ENCODE results near the gene EDN2. TPM values are rescaled to one million over a fixed set of nuclear protein-coding genes. Genes with fewer than 3 reads are reported as not detected.

EDN2 gene
- total and polyA plus RNA-seq, 7 donors = 0.57 to 4.8 (median 1.5) TPM; not detected in 3

GRCh38 chr1:41530411-41530810 is 45.9 kb upstream of the EDN2 start:
- peak; percentile 42 for DNase-seq

DNA sequence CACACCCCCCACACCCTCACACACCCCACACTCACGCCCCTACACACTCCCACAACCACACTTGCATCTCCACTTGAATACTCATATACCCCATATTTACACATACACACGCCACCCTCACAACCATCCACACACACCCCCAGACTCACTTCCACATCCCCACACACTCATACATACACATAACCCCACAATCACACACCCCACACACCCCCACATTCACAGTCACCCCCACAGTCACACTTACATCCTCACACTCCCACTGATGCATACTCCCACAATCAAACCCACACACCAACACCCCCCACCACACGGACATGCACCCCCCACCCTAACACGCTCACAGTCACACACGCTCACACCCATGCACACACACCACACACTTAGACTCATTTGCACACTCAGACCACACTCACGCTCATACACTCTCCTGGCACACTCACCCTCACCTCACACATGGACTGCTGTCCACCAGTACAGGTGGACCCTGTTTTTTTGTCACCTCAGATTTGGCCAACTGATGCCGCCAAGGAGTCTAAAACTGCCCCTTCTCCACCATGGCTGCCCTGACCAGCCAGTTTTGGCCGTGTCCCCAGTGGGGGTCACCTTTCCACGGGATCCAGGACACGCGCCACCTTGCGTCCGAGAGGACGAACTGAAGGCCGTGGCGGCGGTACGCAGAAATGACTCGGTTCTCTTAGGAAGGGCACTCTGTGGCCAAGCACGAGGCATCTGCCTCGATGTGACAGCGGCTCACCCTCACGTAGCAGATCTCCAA is 45.3 kb upstream of the EDN2 start:
- no peaks in the 10 kb centered on the region for H3K27me3 ChIP-seq
- no peak overlapping the region for H3K4me3 ChIP-seq
- H3K4me1 ChIP-seq = no peaks in the 10 kb centered on the region
- WGBS, 2 donors = 88 to 93% methylated on average over 23 of the region's 23 CpGs
- no peak for TF ChIP-seq POLR2AphosphoS5 (IDR thresholded peaks at IDR 0.05)
- no peak for TF ChIP-seq EP300 (IDR thresholded peaks at IDR 0.05)
- TF ChIP-seq, protein P1, sequence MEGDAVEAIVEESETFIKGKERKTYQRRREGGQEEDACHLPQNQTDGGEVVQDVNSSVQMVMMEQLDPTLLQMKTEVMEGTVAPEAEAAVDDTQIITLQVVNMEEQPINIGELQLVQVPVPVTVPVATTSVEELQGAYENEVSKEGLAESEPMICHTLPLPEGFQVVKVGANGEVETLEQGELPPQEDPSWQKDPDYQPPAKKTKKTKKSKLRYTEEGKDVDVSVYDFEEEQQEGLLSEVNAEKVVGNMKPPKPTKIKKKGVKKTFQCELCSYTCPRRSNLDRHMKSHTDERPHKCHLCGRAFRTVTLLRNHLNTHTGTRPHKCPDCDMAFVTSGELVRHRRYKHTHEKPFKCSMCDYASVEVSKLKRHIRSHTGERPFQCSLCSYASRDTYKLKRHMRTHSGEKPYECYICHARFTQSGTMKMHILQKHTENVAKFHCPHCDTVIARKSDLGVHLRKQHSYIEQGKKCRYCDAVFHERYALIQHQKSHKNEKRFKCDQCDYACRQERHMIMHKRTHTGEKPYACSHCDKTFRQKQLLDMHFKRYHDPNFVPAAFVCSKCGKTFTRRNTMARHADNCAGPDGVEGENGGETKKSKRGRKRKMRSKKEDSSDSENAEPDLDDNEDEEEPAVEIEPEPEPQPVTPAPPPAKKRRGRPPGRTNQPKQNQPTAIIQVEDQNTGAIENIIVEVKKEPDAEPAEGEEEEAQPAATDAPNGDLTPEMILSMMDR (IDR thresholded peaks at IDR 0.05) = no peak
- TF ChIP-seq POLR2A (IDR thresholded peaks at IDR 0.05) = no peak
- no peaks in the 10 kb centered on the region for H3K9me3 ChIP-seq
- no peaks in the 10 kb centered on the region for H3K36me3 ChIP-seq
- intact Hi-C loops (cut with DNase I) = no loop called here
- peak; percentile 28 for DNase-seq
- no peak overlapping the region for H3K27ac ChIP-seq

More at GRCh38 chr1:41530411-41530810, 45.9 kb upstream of the EDN2 start:
- Histone ChIP-seq H3K27me3 (no peaks in the 10 kb centered on the region), H3K4me1 (no peaks in the 10 kb centered on the region), H3K4me3 (no peak overlapping the region), H3K36me3 (no peaks in the 10 kb centered on the region), H3K9me3 (no peaks in the 10 kb centered on the region), H3K27ac (no peak overlapping the region)
- intact Hi-C loops (cut with DNase I) = no loop called here
- TF ChIP-seq, protein P1 (IDR thresholded peaks at IDR 0.05) = no peak
- no peak for TF ChIP-seq POLR2AphosphoS5 (IDR thresholded peaks at IDR 0.05)
- no peak for TF ChIP-seq EP300 (IDR thresholded peaks at IDR 0.05)
- no peak for TF ChIP-seq POLR2A (IDR thresholded peaks at IDR 0.05)
- whole genome bisulfite sequencing, 2 donors = 88 to 95% methylated on average over 5 of the region's 5 CpGs

DNA sequence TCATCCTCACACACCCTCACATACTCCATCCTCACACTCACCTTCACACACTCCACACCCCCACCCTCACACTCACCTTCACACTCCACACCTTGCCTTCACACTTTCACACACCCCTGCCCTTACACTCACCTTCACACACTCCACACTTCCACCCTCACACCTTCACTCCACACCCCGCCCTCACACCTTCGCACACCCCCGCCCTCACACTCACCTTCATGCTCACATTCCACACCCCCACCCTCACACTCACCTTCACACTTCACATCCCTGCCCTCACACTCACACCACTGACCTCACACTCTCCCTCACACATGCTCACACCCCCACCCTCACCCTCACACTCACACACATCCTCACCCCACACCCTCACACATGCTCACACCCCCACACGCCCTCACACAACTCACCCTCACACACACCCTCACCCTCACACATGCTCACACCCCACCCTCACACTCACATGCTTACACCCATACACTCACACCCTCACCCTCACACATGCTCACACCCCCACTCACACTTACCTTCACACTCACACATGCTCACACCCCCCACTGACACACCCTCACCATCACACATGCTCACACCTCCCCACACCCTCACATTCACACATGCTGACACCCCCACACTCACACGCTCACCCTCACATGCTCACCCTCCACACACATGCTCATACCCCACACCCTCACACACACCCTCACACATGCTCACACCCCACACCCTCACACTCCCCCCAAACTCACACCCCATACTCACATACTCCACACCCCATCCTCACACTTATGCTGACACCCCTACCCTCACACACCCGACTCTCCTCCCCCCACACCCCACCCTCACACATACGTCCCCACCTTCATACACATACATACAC is 44.5 kb upstream of the EDN2 start:
- peak; percentile 20 for DNase-seq
- TF ChIP-seq EP300 (IDR thresholded peaks at IDR 0.05) = no peak
- no peak for TF ChIP-seq POLR2A (IDR thresholded peaks at IDR 0.05)
- no peak for TF ChIP-seq POLR2AphosphoS5 (IDR thresholded peaks at IDR 0.05)
- TF ChIP-seq, protein P1 (IDR thresholded peaks at IDR 0.05) = no peak
- 62 to 77% methylated on average over 7 of the region's 7 CpGs for WGBS, 2 donors
- no peaks in the 10 kb centered on the region for H3K36me3 ChIP-seq
- H3K27me3 ChIP-seq = no peaks in the 10 kb centered on the region
- no peak overlapping the region for H3K4me3 ChIP-seq
- no peak overlapping the region for H3K27ac ChIP-seq
- H3K4me1 ChIP-seq = no peaks in the 10 kb centered on the region
- intact Hi-C loops (cut with DNase I) = no loop called here
- H3K9me3 ChIP-seq = no peaks in the 10 kb centered on the region

DNA sequence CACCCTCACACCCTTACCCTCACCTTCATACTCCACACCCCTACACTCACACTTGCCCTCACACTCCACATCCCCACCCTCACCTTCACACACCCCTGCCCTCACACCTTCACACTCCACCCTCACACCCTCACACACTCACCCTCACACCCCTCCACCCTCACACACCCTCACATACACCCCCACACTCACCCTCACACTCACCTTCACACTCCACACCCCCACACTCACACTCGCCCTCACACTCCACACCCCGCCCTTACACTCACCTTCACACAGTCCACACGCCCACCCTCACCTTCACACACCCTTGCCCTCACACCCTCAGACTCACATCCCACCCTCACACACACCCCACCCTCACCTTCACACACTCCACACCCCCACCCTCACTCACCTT is 43.6 kb upstream of the EDN2 start:
- no peaks in the 10 kb centered on the region for H3K27me3 ChIP-seq
- H3K4me1 ChIP-seq = no peaks in the 10 kb centered on the region
- WGBS, 2 donors = 69 to 90% methylated on average over 3 of the region's 3 CpGs
- intact Hi-C loops (cut with DNase I) = no loop called here
- DNase-seq = peak; percentile 46
- TF ChIP-seq, protein P1 (IDR thresholded peaks at IDR 0.05) = no peak
- TF ChIP-seq EP300 (IDR thresholded peaks at IDR 0.05) = no peak
- no peak for TF ChIP-seq POLR2A (IDR thresholded peaks at IDR 0.05)
- TF ChIP-seq POLR2AphosphoS5 (IDR thresholded peaks at IDR 0.05) = no peak
- H3K27ac ChIP-seq = no peak overlapping the region
- H3K4me3 ChIP-seq = no peak overlapping the region
- H3K9me3 ChIP-seq = no peaks in the 10 kb centered on the region
- H3K36me3 ChIP-seq = no peaks in the 10 kb centered on the region
